Stimulated activated CD4-positive, alpha-beta T cell treated with anti-CD3 and anti-CD28 coated beads, Interleukin-15, amount 100 ng/mL, for 48 hours (primary cell): ENCODE results near the gene AIMP2.
"Not testable (repeated sequence)": the region's sequence is repeated elsewhere in the genome, so short reads cannot be mapped to it uniquely, and the experiment has no call there.

Experiments used
- DNase-seq, 2 donors: peaks; one replicate each; pipeline ENCODE4 v3.0.0-alpha.2; 2020; ENCODE audit warnings: low read depth in 2 of 2

AIMP2 gene

GRCh38 chr7:6008668-6009611 lies at the start of gene AIMP2, which contains the start of gene PMS2:
TSS of gene AIMP2 (plus strand) at chr7:6009272. CDS start at chr7:6009364, 92 bp downstream.
TSS of gene PMS2 (minus strand) at chr7:6009049. CDS start at chr7:6009019, 30 bp downstream.
- DNase-seq, result peak; percentile 95 to 97

GRCh38 chr7:5963205-5963604 lies 45.9 kb upstream of the AIMP2 start:
- not testable (repeated sequence) for DNase-seq

GRCh38 chr7:5963810-5964209 lies 45.3 kb upstream of the AIMP2 start:
- not testable (repeated sequence) for DNase-seq

GRCh38 chr7:5970347-5970911 lies 38.6 kb upstream of the AIMP2 start, which contains the start of gene RSPH10B:
TSS of gene RSPH10B (minus strand) at chr7:5970689. CDS start at chr7:5967116, 3,573 bp downstream.
- DNase-seq, result not testable (repeated sequence)

GRCh38 chr7:5973580-5973979 lies 35.5 kb upstream of the AIMP2 start:
- DNase-seq, result not testable (repeated sequence)

GRCh38 chr7:5979680-5980314 lies 29.3 kb upstream of the AIMP2 start:
- DNase-seq, result not testable (repeated sequence)

GRCh38 chr7:5987061-5987460 lies 22.0 kb upstream of the AIMP2 start:
- DNase-seq, result not testable (repeated sequence)

GRCh38 chr7:5997210-5997808 lies 11.8 kb upstream of the AIMP2 start:
- DNase-seq, result no peak

GRCh38 chr7:6007386-6007785 lies 1.7 kb upstream of the AIMP2 start:
- DNase-seq, result no peak

- not testable (repeated sequence) for DNase-seq
These were observed 1.1 kb upstream of the AIMP2 start for GRCh38 chr7:6007835-6008590.

- DNase-seq, result not testable (repeated sequence)
These were observed 1.3 kb downstream of the AIMP2 start for GRCh38 chr7:6010370-6010769.

GRCh38 chr7:6011541-6011940 lies 2.5 kb downstream of the AIMP2 start:
- no peak for DNase-seq

GRCh38 chr7:6012355-6013104 lies 3.5 kb downstream of the AIMP2 start:
- DNase-seq, result no peak

- no peak for DNase-seq
These were observed 7.0 kb downstream of the AIMP2 start for GRCh38 chr7:6015917-6016652.

GRCh38 chr7:6016653-6016966 lies 7.5 kb downstream of the AIMP2 start:
- no peak for DNase-seq

GRCh38 chr7:6020371-6021286 lies 11.6 kb downstream of the AIMP2 start:
- DNase-seq, result no peak

- no peak for DNase-seq
These were observed 13.6 kb downstream of the AIMP2 start for GRCh38 chr7:6022707-6023106.

- no peak for DNase-seq
These were observed 14.9 kb downstream of the AIMP2 start for GRCh38 chr7:6023974-6024435.
